ENCODE data around the gene EPHX1.

- TF ChIP-seq CTCF (IDR thresholded peaks at IDR 0.05; ENCODE audit: insufficient read depth, low read depth, low read length), result no peak
- no peak for TF ChIP-seq EZH2 (IDR thresholded peaks at IDR 0.05; ENCODE audit: insufficient read depth, low read length)
Observed at GRCh38 chr1:225771661-225772322, 38.1 kb upstream of the EPHX1 start.
